H1 (cell line): Measurements from ENCODE around the gene SLC5A7. TPM values are rescaled to one million over a fixed set of nuclear protein-coding genes. Genes with fewer than 3 reads are reported as not detected.

ENCODE experiments used
- CTCF ChIA-PET: fragments of 300-600 bp; sonication (Branson Sonifier 250); formaldehyde crosslinking; loops from one replicate; lab custom pipeline; 2021; ENCODE audit not compliant: partially characterized antibody; lab: Charles Lee
- POLR2A ChIA-PET: fragments of 300-600 bp; sonication (Branson Sonifier 250); formaldehyde crosslinking; loops from one replicate; lab custom pipeline; 2021; ENCODE audit warnings: inconsistent platforms; ENCODE audit not compliant: partially characterized antibody; lab: Charles Lee
- DNase-seq, 2 experiments: peaks; one replicate each; pipeline versions ENCODE4 v3.0.0 to v3.0.0-alpha.2; 2010 to 2022; ENCODE audit warnings: low spot score in 2 of 2, low read depth in 1 of 2, mixed read lengths in 1 of 2
- FAIRE-seq: peaks from 2 replicates; lab custom pipeline; 2011; peaks lifted over from hg19 to GRCh38; lab: Jason Lieb, UNC
- H2AFZ ChIP-seq: 2 replicates; pipeline ENCODE4 v1.8.1; 2012; ENCODE audit warnings: low read length, inconsistent platforms
- H2AK5ac ChIP-seq: 2 replicates; pipeline ENCODE4 v1.6.1; 2013; ENCODE audit warnings: low read depth, low read length
- H2BK120ac ChIP-seq: replicated peaks from 2 replicates; pipeline ENCODE3; 2013; ENCODE audit warnings: low read depth, low read length, inconsistent platforms
- H2BK12ac ChIP-seq: 2 replicates; pipeline ENCODE4 v1.6.1; 2013; ENCODE audit warnings: low read depth, low read length
- H2BK15ac ChIP-seq: 2 replicates; pipeline ENCODE4 v1.6.1; 2013; ENCODE audit warnings: low read length
- H2BK20ac ChIP-seq: 2 replicates; pipeline ENCODE4 v1.6.1; 2013; ENCODE audit warnings: low read length
- H2BK5ac ChIP-seq: 2 replicates; pipeline ENCODE4 v1.6.1; 2013; ENCODE audit warnings: low read depth, low read length
- H3K14ac ChIP-seq: 2 replicates; pipeline ENCODE4 v1.6.1; 2013; ENCODE audit warnings: inconsistent platforms; ENCODE audit not compliant: insufficient read length
- H3K18ac ChIP-seq: 2 replicates; pipeline ENCODE4 v1.6.1; 2013; ENCODE audit warnings: low read length; ENCODE audit errors: extremely low read depth
- H3K23ac ChIP-seq: 2 replicates; pipeline ENCODE4 v1.6.1; 2013; ENCODE audit warnings: inconsistent platforms; ENCODE audit not compliant: insufficient read length
- H3K23me2 ChIP-seq: 2 replicates; pipeline ENCODE4 v1.6.1; 2013; ENCODE audit warnings: low read depth, low read length
- H3K27ac ChIP-seq: 2 replicates; pipeline ENCODE4 v1.6.1; 2011; ENCODE audit warnings: low read depth, low read length, inconsistent platforms
- H3K27me3 ChIP-seq, 4 experiments: replicated peaks in 1 of 4; 1 replicate in 1 of 4; 2 replicates in 3 of 4; pipeline versions ENCODE4 v1.6.1 to v1.8.1; 2011 to 2013; ENCODE audit warnings: low read length in 3 of 4, mild to moderate bottlenecking in 3 of 4, inconsistent platforms in 2 of 4, mixed read lengths in 2 of 4, moderate library complexity in 1 of 4; ENCODE audit not compliant: control insufficient read depth in 3 of 4, insufficient read depth in 3 of 4; ENCODE audit errors: extremely low read depth in 1 of 4
- H3K36me3 ChIP-seq, 4 experiments: 2 replicates each; pipeline versions ENCODE4 v1.6.1 to v1.8.1; 2011 to 2013; ENCODE audit warnings: mild to moderate bottlenecking in 4 of 4, low read length in 3 of 4, moderate library complexity in 2 of 4, control low read depth in 1 of 4, inconsistent platforms in 1 of 4; ENCODE audit not compliant: insufficient read depth in 4 of 4, control insufficient read depth in 2 of 4
- H3K4ac ChIP-seq: replicated peaks from 2 replicates; pipeline ENCODE3; 2013; ENCODE audit warnings: low read length, low read depth, mixed read lengths, inconsistent platforms; ENCODE audit not compliant: insufficient read length
- H3K4me1 ChIP-seq, 4 experiments: replicated peaks in 1 of 4; 1 replicate in 1 of 4; 2 replicates in 3 of 4; pipeline versions ENCODE4 v1.6.1 to v1.8.1; 2011 to 2013; ENCODE audit warnings: low read length in 3 of 4, inconsistent platforms in 2 of 4, mixed read lengths in 1 of 4; ENCODE audit not compliant: insufficient read depth in 4 of 4, control insufficient read depth in 3 of 4
- H3K4me2 ChIP-seq, 2 experiments: 2 replicates each; pipeline versions ENCODE4 v1.6.1 to v1.8.1; 2011 to 2013; ENCODE audit warnings: low read depth in 2 of 2, low read length in 2 of 2, control low read depth in 1 of 2, inconsistent platforms in 1 of 2, mild to moderate bottlenecking in 1 of 2; ENCODE audit not compliant: insufficient read depth in 1 of 2
- H3K4me3 ChIP-seq, 4 experiments: fragments of 200-600, 300-600 bp in 1 of 4; sonication (generic), shearing (Covaris generic), sonication (Bioruptor Twin) in 1 of 4; 2 replicates each; pipeline versions ENCODE4 v1.5.1 to v1.8.1; 2011 to 2016; ENCODE audit warnings: low read length in 4 of 4, low read depth in 3 of 4, control low read depth in 2 of 4, inconsistent platforms in 2 of 4, mild to moderate bottlenecking in 2 of 4, mixed read lengths in 1 of 4, moderate library complexity in 1 of 4; ENCODE audit not compliant: insufficient read depth in 2 of 4; ENCODE audit errors: extremely low read depth in 1 of 4
- H3K56ac ChIP-seq: replicated peaks from 2 replicates; pipeline ENCODE3; 2013; ENCODE audit warnings: low read depth, mild to moderate bottlenecking, mixed read lengths, low read length, inconsistent platforms; ENCODE audit not compliant: insufficient read length
- H3K79me1 ChIP-seq: 2 replicates; pipeline ENCODE4 v1.6.1; 2013; ENCODE audit warnings: low read depth, low read length, control low read depth
- H3K79me2 ChIP-seq, 2 experiments: 2 replicates each; pipeline versions ENCODE4 v1.6.1 to v1.8.1; 2012 to 2013; ENCODE audit warnings: low read length in 2 of 2, mild to moderate bottlenecking in 2 of 2, inconsistent platforms in 1 of 2; ENCODE audit not compliant: insufficient read depth in 2 of 2, control insufficient read depth in 1 of 2
- H3K9ac ChIP-seq, 4 experiments: replicated peaks in 1 of 4; 1 replicate in 1 of 4; 2 replicates in 3 of 4; pipeline versions ENCODE4 v1.6.1 to v1.8.1; 2011 to 2013; ENCODE audit warnings: low read depth in 3 of 4, low read length in 3 of 4, control low read depth in 2 of 4, mild to moderate bottlenecking in 2 of 4, moderate library complexity in 2 of 4, inconsistent platforms in 1 of 4; ENCODE audit errors: extremely low read depth in 1 of 4
- H3K9me3 ChIP-seq, 2 experiments: 2 replicates each; pipeline versions ENCODE4 v1.6.1 to v1.8.1; 2012 to 2013; ENCODE audit warnings: mild to moderate bottlenecking in 2 of 2, moderate library complexity in 2 of 2, control low read depth in 1 of 2, inconsistent platforms in 1 of 2, low read depth in 1 of 2, low read length in 1 of 2, mixed read lengths in 1 of 2; ENCODE audit not compliant: insufficient read depth in 2 of 2
- H4K20me1 ChIP-seq, 2 experiments: replicated peaks in 1 of 2; 2 replicates each; pipeline versions ENCODE3 to v1.8.1; 2011 to 2013; ENCODE audit warnings: inconsistent platforms in 2 of 2, low read length in 2 of 2, mild to moderate bottlenecking in 1 of 2; ENCODE audit not compliant: insufficient read depth in 2 of 2, control insufficient read depth in 1 of 2
- H4K5ac ChIP-seq: 2 replicates; pipeline ENCODE4 v1.6.1; 2013; ENCODE audit warnings: low read length, low read depth, mixed read lengths, inconsistent platforms; ENCODE audit not compliant: insufficient read length
- H4K8ac ChIP-seq: 2 replicates; pipeline ENCODE4 v1.8.0; 2013; ENCODE audit warnings: mild to moderate bottlenecking, moderate library complexity, low read length, inconsistent platforms; ENCODE audit not compliant: insufficient read depth; ENCODE audit errors: extremely low read depth
- H4K91ac ChIP-seq: replicated peaks from 2 replicates; pipeline ENCODE3; 2013; ENCODE audit warnings: low read length, mixed read lengths, inconsistent platforms; ENCODE audit not compliant: insufficient read length
- BACH1 ChIP-seq: IDR thresholded peaks from 2 replicates; pipeline ENCODE4 v1.6.1; 2012; ENCODE audit warnings: low read length, improper control_type of control experiment
- BCL11A ChIP-seq, 2 experiments: IDR thresholded peaks; one replicate each; pipeline ENCODE4 v1.6.1; 2011; ENCODE audit warnings: low read depth in 2 of 2, low read length in 2 of 2, mild to moderate bottlenecking in 2 of 2
- CEBPB ChIP-seq: IDR thresholded peaks from 2 replicates; pipeline ENCODE4 v1.6.1; 2012; ENCODE audit warnings: low read depth, low read length
- CHD2 ChIP-seq: IDR thresholded peaks from 2 replicates; pipeline ENCODE4 v1.6.1; 2012; ENCODE audit warnings: low read length, improper control_type of control experiment
- EZH2 ChIP-seq: fragments of 200-600 bp; sonication (generic); IDR thresholded peaks from 2 replicates; pipeline ENCODE4 v1.7.1; 2012; ENCODE audit warnings: low read depth, mild to moderate bottlenecking, moderate library complexity, low read length, inconsistent platforms; ENCODE audit not compliant: severe bottlenecking
- GABPA ChIP-seq: IDR thresholded peaks from 2 replicates; pipeline ENCODE4 v1.6.1; 2011; ENCODE audit warnings: mild to moderate bottlenecking, low read length, moderate library complexity, borderline replicate concordance; ENCODE audit not compliant: insufficient read depth
- HDAC6 ChIP-seq: IDR thresholded peaks from one replicate; pipeline ENCODE4 v1.7.1; 2012; ENCODE audit warnings: low read depth, mild to moderate bottlenecking, inconsistent platforms, low read length, moderate library complexity
- JUN ChIP-seq: IDR thresholded peaks from 2 replicates; pipeline ENCODE4 v1.6.1; 2011; ENCODE audit warnings: low read depth, mild to moderate bottlenecking, improper control_type of control experiment, low read length
- MAFK ChIP-seq: IDR thresholded peaks from 2 replicates; pipeline ENCODE4 v1.6.1; 2012; ENCODE audit warnings: low read depth, mild to moderate bottlenecking, improper control_type of control experiment, low read length
- NRF1 ChIP-seq: IDR thresholded peaks from 2 replicates; pipeline ENCODE4 v1.6.1; 2011; ENCODE audit warnings: mild to moderate bottlenecking, low read depth, low read length, improper control_type of control experiment
- POLR2AphosphoS5 ChIP-seq: IDR thresholded peaks from 2 replicates; pipeline ENCODE4 v1.6.1; 2011; ENCODE audit warnings: low read depth, low read length
- SIRT6 ChIP-seq: IDR thresholded peaks from one replicate; pipeline ENCODE4 v1.7.1; 2012; ENCODE audit warnings: low read length, inconsistent platforms
- SP2 ChIP-seq: IDR thresholded peaks from 2 replicates; pipeline ENCODE4 v1.6.1; 2012; ENCODE audit warnings: mild to moderate bottlenecking, low read length, inconsistent platforms
- SRF ChIP-seq: IDR thresholded peaks from 2 replicates; pipeline ENCODE4 v1.6.1; 2011; ENCODE audit warnings: mild to moderate bottlenecking, low read depth, low read length, moderate library complexity
- TCF12 ChIP-seq: IDR thresholded peaks from 2 replicates; pipeline ENCODE4 v1.6.1; 2011; ENCODE audit warnings: low read depth, mild to moderate bottlenecking, low read length
- YY1 ChIP-seq: IDR thresholded peaks from 2 replicates; pipeline ENCODE4 v1.6.1; 2011; ENCODE audit warnings: low read depth, mild to moderate bottlenecking, low read length
- WGBS, 2 experiments: shearing (Covaris generic) in 1 of 2; methylation state at CpG; one replicate each; pipeline versions ENCODE4 v1.1.6 to v1.1.7; 2013 to 2015; ENCODE audit warnings: low lambda C conversion rate in 2 of 2, mixed read lengths in 2 of 2, inconsistent platforms in 1 of 2, low coverage in 1 of 2, missing lambda C conversion rate in 1 of 2; ENCODE audit not compliant: insufficient replicate concordance in 2 of 2, insufficient coverage in 1 of 2, insufficient read length in 1 of 2; ENCODE audit errors: extremely low coverage in 1 of 2, missing lambda C conversion rate in 1 of 2; 5-methylcytosine and 5-hydroxymethylcytosine counted together
- polyA plus RNA-seq, 7 experiments: library from polyadenylated mRNA; depleted of rRNA in 3 of 7; stranded (reverse) in 5 of 7; unstranded in 2 of 7; fragments of >200 nt in 5 of 7; fragments of 200-250 nt in 2 of 7; gene quantifications; 1 replicate in 5 of 7; 2 replicates in 1 of 7; 4 replicates in 1 of 7; pipeline versions ENCODE4 v1.2.1 to v1.2.3, GENCODE V29; 2011 to 2013; ENCODE audit warnings: missing spikeins in 2 of 7, mixed read lengths in 2 of 7
- total RNA-seq: library from RNA; stranded (reverse); fragmentation: NEBNext Ultra II Directional; extraction: Animal tissue kit (Norgen Biotek cat#: 25700); gene quantifications from 2 replicates; pipeline ENCODE4 v1.2.1, GENCODE V29; 2021

The SLC5A7 gene
- total and polyA plus RNA-seq, 2 of the 8 experiments (the other 6 are each of a cell fraction or from before 2014, with no cell fraction given) = 0.15 to 0.30 TPM

DNA sequence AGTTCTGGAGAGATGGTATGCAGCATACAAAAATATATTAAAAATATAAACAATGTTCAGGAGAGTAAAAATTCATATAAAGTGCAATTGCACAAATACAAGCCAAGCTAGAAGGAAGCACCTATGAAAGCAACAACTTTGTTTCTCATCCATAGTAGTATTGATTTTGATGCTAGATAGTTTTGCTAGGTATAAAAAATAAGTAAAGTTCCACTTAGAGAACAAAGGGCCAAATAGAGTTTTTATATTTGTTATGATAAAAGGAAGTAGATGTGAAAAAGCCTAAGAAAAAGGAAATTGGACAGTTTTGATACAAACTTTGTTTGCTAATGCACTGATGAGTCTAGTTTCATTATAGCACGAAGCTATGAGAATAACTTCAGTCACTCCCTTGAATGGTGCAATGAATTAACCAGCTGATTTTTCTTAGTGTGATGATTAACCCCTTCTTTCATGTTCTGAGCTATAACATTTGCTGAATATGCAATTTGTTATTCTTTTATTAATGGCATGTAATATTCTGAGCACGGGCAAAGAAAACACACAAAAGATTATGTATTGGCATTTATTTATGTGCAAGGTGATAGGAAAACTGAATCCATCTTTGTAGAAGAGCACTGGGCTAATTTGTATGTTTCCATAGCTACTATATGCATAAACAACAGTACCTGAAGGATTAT, 24.7 kb downstream of the SLC5A7 start:
- Histone ChIP-seq H4K20me1 (no peaks in the 10 kb centered on the region), H3K27ac (no peak overlapping the region), H4K91ac (no peak overlapping the region), H3K4me1 (no peaks in the 10 kb centered on the region), H2BK12ac (no peak overlapping the region), H4K5ac (no peak overlapping the region), H2BK15ac (no peak overlapping the region), H3K36me3 (no peaks in the 10 kb centered on the region), H3K9me3 (peaks cover 6 to 18% of the 10 kb centered on the region in 2 experiments; a peak in 3 of 4 replicates), H3K23me2 (no peaks in the 10 kb centered on the region), H3K4me3 (no peak overlapping the region), H2BK5ac (no peak overlapping the region), H3K14ac (no peak overlapping the region), H2BK20ac (no peak overlapping the region), H3K4me2 (no peak overlapping the region), H3K56ac (no peak overlapping the region), H2BK120ac (no peak overlapping the region), H2AK5ac (no peak overlapping the region), H2AFZ (no peak overlapping the region), H3K79me2 (no peaks in the 10 kb centered on the region), H3K18ac (no peak overlapping the region), H3K9ac (no peak overlapping the region), H3K4ac (no peak overlapping the region), H3K79me1 (no peaks in the 10 kb centered on the region), H4K8ac (no peak overlapping the region), H3K23ac (no peak overlapping the region), H3K27me3 (no peaks in the 10 kb centered on the region)
- FAIRE-seq (no peak), DNase-seq (no peak)
- POLR2A ChIA-PET = no interaction called here
- CTCF ChIA-PET = no interaction called here
- 83% methylated on average over 2 of the region's 2 CpGs; no CpG with 5 or more reads in 1 of the 2 experiments for WGBS, 2 experiments
- TF ChIP-seq GABPA = no peak
- TF ChIP-seq EZH2 = no peak
- no peak for TF ChIP-seq BCL11A (IDR thresholded peaks at IDR 0.05; ENCODE audit: low read depth in 2 of 2, low read length in 2 of 2)
- TF ChIP-seq TCF12 = no peak
- TF ChIP-seq SP2 = no peak
- no peak for TF ChIP-seq JUN
- no peak for TF ChIP-seq YY1
- no peak for TF ChIP-seq MAFK
- TF ChIP-seq POLR2AphosphoS5 = no peak
- no peak for TF ChIP-seq SRF
- no peak for TF ChIP-seq CEBPB
- TF ChIP-seq SIRT6 = no peak
- no peak for TF ChIP-seq CHD2
- TF ChIP-seq BACH1 = no peak
- no peak for TF ChIP-seq NRF1
- TF ChIP-seq HDAC6 = no peak
